Measurements from ENCODE around the gene XYLT2. TPM values are rescaled to one million over a fixed set of nuclear protein-coding genes. Genes with fewer than 3 reads are reported as not detected.

The XYLT2 gene
- total RNA-seq, 1 experiment from 2014 or later: 75.8 TPM

DNA sequence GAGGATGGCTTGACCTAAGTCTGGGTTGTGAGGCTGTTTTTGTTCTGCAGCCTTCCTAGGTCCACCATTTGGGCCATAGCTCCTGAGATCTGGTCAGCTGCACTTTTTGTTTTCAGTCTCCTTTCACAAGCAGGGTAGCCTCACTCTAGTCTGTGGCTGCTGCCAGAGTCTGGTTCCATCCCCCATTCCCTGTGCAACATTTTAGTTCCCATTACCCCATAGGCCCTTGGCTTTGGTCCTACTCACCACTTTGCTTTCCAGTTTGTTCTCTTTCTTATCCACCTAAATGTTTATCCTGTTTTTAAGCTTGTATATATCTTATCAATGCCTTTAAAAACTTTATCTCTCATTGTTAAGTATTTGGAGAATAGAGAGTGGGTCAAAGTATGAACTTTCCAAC, 6.5 kb upstream of the XYLT2 start:
- Mint-ChIP-seq H3K36me3 (ENCODE audit: insufficient read depth, unreplicated experiment) (no peaks in the 10 kb centered on the region), H3K4me3 (ENCODE audit: unreplicated experiment) (no peak overlapping the region), H3K4me1 (ENCODE audit: low read depth, unreplicated experiment) (peaks cover under 1% of the 10 kb centered on the region), H3K9me3 (ENCODE audit: unreplicated experiment) (peaks cover 15% of the 10 kb centered on the region), H3K27ac (ENCODE audit: unreplicated experiment) (no peak overlapping the region), H3K27me3 (ENCODE audit: insufficient read depth, unreplicated experiment) (no peaks in the 10 kb centered on the region)
- TF ChIP-seq CTCF (IDR thresholded peaks at IDR 0.05; ENCODE audit: insufficient read depth in 1 of 2, low read depth in 1 of 2, low read length in 1 of 2, severe bottlenecking in 1 of 2, unreplicated experiment in 1 of 2): no peak
- Histone ChIP-seq H3K9me3 (peaks cover 16% of the 10 kb centered on the region), H3K36me3 (ENCODE audit: control insufficient read depth, insufficient read depth, low read length) (no peaks in the 10 kb centered on the region), H3K4me3 (ENCODE audit: low read depth, low read length) (no peak overlapping the region), H3K4me1 (no peaks in the 10 kb centered on the region), H3K27me3 (replicated peaks; ENCODE audit: control insufficient read depth, insufficient read depth, low read length) (no peaks in the 10 kb centered on the region)
- CTCF ChIA-PET: interaction anchor here (1.4 kb wide), 1 partner anchor 58 kb away, joined by 6 read pairs; the partner anchor contains the start of gene LRRC59
- BruUV-seq (replicated peaks): no TSS peak
- POLR2A ChIA-PET: no interaction called here
- intact Hi-C loops (cut with micrococcal nuclease; ENCODE audit: unreplicated experiment): no loop called here
- peak in 1 of 2 experiments; percentile 19 for DNase-seq

- CTCF ChIA-PET: interaction anchor here (0.8 to 1.8 kb wide), 2 partner anchors 145 to 193 kb away, joined by 3 to 8 read pairs; no protein-coding TSS in a partner anchor
- H3K4me3 ChIP-seq (ENCODE audit: low read depth, low read length): peak overlapping the region; percentile 85
- intact Hi-C loops (cut with micrococcal nuclease; ENCODE audit: unreplicated experiment): loop anchor here (1.0 kb wide), 1 partner anchor 145 kb away; no protein-coding TSS in a partner anchor
- H3K27me3 Mint-ChIP-seq (ENCODE audit: insufficient read depth, unreplicated experiment): no peaks in the 10 kb centered on the region
- H3K4me1 ChIP-seq: peaks cover 13% of the 10 kb centered on the region
- no peak for TF ChIP-seq CTCF (IDR thresholded peaks at IDR 0.05; ENCODE audit: insufficient read depth in 1 of 2, low read depth in 1 of 2, low read length in 1 of 2, severe bottlenecking in 1 of 2, unreplicated experiment in 1 of 2)
- H3K27me3 ChIP-seq (replicated peaks; ENCODE audit: control insufficient read depth, insufficient read depth, low read length): no peaks in the 10 kb centered on the region
- H3K36me3 Mint-ChIP-seq (ENCODE audit: insufficient read depth, unreplicated experiment): peaks cover 16% of the 10 kb centered on the region
- peaks cover 8% of the 10 kb centered on the region for H3K9me3 ChIP-seq
- BruUV-seq (replicated peaks): no TSS peak
- POLR2A ChIA-PET: no interaction called here
- H3K27ac Mint-ChIP-seq (ENCODE audit: unreplicated experiment): peak overlapping the region; percentile 81
- peaks cover 22% of the 10 kb centered on the region for H3K4me1 Mint-ChIP-seq (ENCODE audit: low read depth, unreplicated experiment)
- 0 out of 2 replicates have a peak, but pooled peaks cover 2% of the 10 kb centered on the region for H3K36me3 ChIP-seq (ENCODE audit: control insufficient read depth, insufficient read depth, low read length)
- peak in 1 of 2 experiments; percentile 59 for DNase-seq
- H3K4me3 Mint-ChIP-seq (ENCODE audit: unreplicated experiment): peak overlapping the region; percentile 96
- no peaks in the 10 kb centered on the region for H3K9me3 Mint-ChIP-seq (ENCODE audit: unreplicated experiment)
Observed at GRCh38 chr17:50344731-50345365, 1.1 kb upstream of the XYLT2 start.

DNA sequence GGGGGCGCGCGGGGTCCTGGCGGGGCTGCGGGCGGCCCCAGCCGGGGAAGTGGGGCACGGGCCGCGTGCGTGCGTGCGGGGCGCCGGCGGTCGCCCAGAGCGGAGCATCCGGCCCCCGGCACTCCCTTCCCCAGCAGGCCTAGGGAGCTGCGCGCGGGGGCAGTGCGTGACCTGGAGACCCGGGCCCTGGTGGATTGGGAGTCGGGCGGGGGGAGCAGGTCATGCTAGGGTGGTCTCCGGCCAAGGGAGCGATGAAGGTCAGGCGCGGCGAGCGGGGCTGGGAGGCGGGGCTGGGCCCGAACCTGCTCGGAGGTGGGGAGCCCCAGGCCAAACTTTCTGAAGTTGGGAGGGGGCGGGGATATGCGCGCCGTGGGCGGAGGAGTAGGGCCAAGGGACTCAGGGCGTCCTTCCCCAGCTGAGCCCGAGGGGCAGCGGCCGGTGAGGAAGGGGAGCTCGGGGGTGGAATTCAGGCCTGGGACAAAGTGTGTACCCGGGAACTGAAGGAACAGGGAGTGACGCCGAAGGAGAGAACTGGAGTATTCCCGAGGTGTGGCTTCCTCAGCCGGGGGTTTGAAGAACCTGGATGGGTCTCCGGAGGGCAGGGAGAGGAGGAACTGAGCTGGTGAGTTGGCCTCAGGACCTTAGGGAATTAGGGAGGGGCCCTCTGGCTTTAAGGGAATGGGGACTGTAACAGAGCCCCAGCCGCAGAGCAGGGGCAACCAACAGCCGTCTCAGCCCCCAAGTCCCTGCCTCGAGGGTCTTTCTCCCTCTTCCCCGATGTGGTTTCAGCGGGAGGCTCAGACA, 589 bp downstream of the XYLT2 start:
- no peaks in the 10 kb centered on the region for H3K27me3 Mint-ChIP-seq (ENCODE audit: insufficient read depth, unreplicated experiment)
- peak; percentile 82 to 83 for DNase-seq
- ChIA-PET POLR2A (interaction anchor here (0.5 to 2.5 kb wide), 8 partner anchors 11 to 166 kb away, joined by 3 to 14 read pairs (median 4); partner anchors contain the start of gene LRRC59), CTCF (interaction anchor here (0.6 to 1.8 kb wide), 14 partner anchors 12 to 596 kb away, joined by 3 to 19 read pairs (median 3); partner anchors contain the start of genes LRRC59, PPP1R9B and TMEM92)
- BruUV-seq (replicated peaks): no TSS peak
- peaks cover 16% of the 10 kb centered on the region for H3K36me3 Mint-ChIP-seq (ENCODE audit: insufficient read depth, unreplicated experiment)
- TF ChIP-seq CTCF (IDR thresholded peaks at IDR 0.05; ENCODE audit: insufficient read depth in 1 of 2, low read depth in 1 of 2, low read length in 1 of 2, severe bottlenecking in 1 of 2, unreplicated experiment in 1 of 2): no peak
- Histone ChIP-seq H3K4me3 (ENCODE audit: low read depth, low read length) (peak overlapping the region; percentile 85), H3K9me3 (peaks cover 7% of the 10 kb centered on the region), H3K27me3 (replicated peaks; ENCODE audit: control insufficient read depth, insufficient read depth, low read length) (no peaks in the 10 kb centered on the region), H3K4me1 (peaks cover 13% of the 10 kb centered on the region), H3K36me3 (ENCODE audit: control insufficient read depth, insufficient read depth, low read length) (0 out of 2 replicates have a peak, but pooled peaks cover 2% of the 10 kb centered on the region)
- peak overlapping the region; percentile 96 for H3K4me3 Mint-ChIP-seq (ENCODE audit: unreplicated experiment)
- peaks cover 22% of the 10 kb centered on the region for H3K4me1 Mint-ChIP-seq (ENCODE audit: low read depth, unreplicated experiment)
- intact Hi-C loops (cut with micrococcal nuclease; ENCODE audit: unreplicated experiment): loop anchor here (1.0 to 2.0 kb wide), 3 partner anchors 16 to 50 kb away; partner anchors contain the start of genes EME1, LRRC59 and MRPL27
- peak overlapping the region; percentile 81 for H3K27ac Mint-ChIP-seq (ENCODE audit: unreplicated experiment)
- H3K9me3 Mint-ChIP-seq (ENCODE audit: unreplicated experiment): no peaks in the 10 kb centered on the region

Data from Caco-2 (cell line).